ENCODE results near the gene TCEAL4. TPM values are rescaled to one million over a fixed set of nuclear protein-coding genes. Genes with fewer than 3 reads are reported as not detected.

Gene TCEAL4
- total RNA-seq, 1 donor from 2014 or later: 92.3 TPM

DNA sequence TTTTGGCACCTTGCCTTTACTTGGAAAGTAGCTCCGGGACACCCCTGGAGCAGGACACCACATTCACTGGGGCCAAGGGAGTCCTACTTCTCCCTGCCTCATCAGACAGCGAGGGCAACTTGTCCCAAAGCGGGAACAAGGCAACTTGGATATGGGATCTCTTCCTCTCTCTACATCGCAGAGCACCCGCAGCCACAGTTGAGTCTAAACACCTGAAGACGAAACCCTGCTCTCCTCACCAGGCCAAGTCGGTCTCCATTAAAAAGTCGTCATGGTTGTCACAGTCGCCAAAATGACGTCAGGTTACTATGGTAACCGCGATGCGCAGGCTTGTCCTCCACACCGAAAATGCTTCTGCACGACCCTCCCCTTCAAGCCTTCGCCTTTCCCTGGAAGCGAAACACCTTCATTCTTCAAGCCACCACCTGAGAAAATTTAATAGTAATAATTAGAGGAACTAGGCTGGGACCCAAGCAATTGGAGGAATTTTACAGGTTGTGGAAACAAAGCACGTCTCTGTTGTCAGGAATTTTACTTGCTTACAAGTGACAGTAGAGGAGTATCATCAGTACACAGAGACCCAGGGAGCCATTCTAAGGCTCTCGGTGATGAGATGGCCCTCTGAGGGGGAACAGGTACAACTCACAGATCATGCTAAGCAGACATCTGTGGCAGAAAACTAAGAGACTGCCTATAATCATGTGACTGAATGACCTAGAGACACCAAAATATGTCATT lies 30.5 kb upstream of the TCEAL4 start:
- Histone ChIP-seq H3K36me3 (no peaks in the 10 kb centered on the region), H3K9me3 (no peaks in the 10 kb centered on the region), H3K27me3 (no peaks in the 10 kb centered on the region), H3K4me1 (no peaks in the 10 kb centered on the region), H3K27ac (no peak overlapping the region), H3K4me3 (peak overlapping the region; percentile 32)
- TF ChIP-seq, protein P1, sequence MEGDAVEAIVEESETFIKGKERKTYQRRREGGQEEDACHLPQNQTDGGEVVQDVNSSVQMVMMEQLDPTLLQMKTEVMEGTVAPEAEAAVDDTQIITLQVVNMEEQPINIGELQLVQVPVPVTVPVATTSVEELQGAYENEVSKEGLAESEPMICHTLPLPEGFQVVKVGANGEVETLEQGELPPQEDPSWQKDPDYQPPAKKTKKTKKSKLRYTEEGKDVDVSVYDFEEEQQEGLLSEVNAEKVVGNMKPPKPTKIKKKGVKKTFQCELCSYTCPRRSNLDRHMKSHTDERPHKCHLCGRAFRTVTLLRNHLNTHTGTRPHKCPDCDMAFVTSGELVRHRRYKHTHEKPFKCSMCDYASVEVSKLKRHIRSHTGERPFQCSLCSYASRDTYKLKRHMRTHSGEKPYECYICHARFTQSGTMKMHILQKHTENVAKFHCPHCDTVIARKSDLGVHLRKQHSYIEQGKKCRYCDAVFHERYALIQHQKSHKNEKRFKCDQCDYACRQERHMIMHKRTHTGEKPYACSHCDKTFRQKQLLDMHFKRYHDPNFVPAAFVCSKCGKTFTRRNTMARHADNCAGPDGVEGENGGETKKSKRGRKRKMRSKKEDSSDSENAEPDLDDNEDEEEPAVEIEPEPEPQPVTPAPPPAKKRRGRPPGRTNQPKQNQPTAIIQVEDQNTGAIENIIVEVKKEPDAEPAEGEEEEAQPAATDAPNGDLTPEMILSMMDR (IDR thresholded peaks at IDR 0.05): no peak
- no peak for DNase-seq
- intact Hi-C loops (cut with DNase I): no loop called here
- peak; percentile 43 for ATAC-seq

DNA sequence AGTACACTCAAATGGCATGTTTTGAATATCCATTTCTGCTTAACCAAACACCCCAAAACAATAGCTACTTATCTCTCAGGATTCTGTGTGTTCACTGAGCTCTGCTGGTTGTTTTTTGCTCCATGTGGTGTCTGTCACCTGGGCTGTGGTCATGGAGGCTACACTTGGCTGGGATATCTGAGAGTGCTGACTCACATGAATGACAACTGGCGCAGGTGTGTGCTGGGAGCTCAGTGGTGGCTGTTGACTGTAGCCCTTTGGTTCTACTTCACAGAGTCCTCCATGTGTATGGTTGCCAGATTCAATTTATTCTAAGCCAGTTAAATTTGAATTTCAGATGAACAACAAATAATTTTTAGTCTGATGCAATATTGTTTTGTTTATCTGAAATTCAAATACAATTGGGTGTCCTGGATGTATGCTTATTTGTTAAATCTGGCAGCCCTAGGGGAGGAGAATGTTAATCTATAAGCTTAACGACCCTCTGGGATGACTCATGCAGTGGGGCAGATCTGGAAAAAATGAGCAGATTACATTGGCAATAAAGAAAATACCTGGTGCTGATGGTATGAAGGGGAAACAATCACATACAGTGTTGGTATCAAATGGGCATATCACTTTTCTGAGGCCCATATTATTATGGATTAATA lies 28.2 kb upstream of the TCEAL4 start:
- DNase-seq: no peak
- Histone ChIP-seq H3K4me1 (no peaks in the 10 kb centered on the region), H3K27me3 (no peaks in the 10 kb centered on the region), H3K27ac (no peak overlapping the region), H3K9me3 (no peaks in the 10 kb centered on the region), H3K4me3 (no peak overlapping the region), H3K36me3 (no peaks in the 10 kb centered on the region)
- intact Hi-C loops (cut with DNase I): no loop called here
- ATAC-seq: no peak
- TF ChIP-seq, protein P1 (IDR thresholded peaks at IDR 0.05): no peak

DNA sequence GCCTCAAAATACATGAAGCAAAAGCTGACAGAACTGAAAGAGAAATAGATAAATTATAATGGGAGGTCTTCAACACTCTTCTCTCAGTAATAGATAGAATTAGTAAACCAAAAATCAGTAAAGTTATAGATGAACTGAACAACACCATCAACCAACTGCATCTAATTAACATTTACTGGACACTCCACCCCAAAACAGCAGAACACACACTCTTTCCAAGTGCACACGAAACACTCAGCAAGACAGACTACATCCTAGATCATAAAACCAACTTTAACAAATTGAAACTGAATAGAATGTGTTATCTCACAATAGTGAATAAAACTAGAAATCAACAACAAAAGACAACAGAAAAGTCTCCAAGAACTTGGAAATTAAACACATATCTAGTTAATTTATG lies 25.1 kb upstream of the TCEAL4 start:
- TF ChIP-seq, protein P1 (IDR thresholded peaks at IDR 0.05): no peak
- intact Hi-C loops (cut with DNase I): no loop called here
- Histone ChIP-seq H3K36me3 (no peaks in the 10 kb centered on the region), H3K27me3 (no peaks in the 10 kb centered on the region), H3K9me3 (no peaks in the 10 kb centered on the region), H3K4me3 (no peak overlapping the region), H3K27ac (no peak overlapping the region), H3K4me1 (no peaks in the 10 kb centered on the region)
- ATAC-seq (no peak), DNase-seq (no peak)

DNA sequence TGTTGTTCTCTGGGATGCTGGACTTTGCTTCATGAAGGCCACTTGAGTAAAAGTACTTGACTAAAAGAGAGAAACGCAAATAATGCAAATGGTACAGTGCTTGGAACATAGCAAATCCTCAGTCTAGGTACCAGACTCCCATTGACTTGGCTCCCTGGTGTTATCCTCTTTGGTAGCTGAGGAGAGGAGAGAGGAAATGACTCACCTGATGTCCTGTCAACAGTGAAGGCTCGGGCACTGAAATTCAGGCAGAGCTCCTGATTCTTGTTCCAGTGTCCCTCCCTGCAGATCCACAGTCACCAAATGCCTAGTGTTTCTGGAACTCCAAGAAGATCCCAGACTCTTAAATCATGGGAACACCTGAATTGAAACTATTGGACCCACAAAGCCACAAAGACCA lies 22.5 kb upstream of the TCEAL4 start:
- Histone ChIP-seq H3K27ac (no peak overlapping the region), H3K27me3 (no peaks in the 10 kb centered on the region), H3K9me3 (no peaks in the 10 kb centered on the region), H3K4me1 (no peaks in the 10 kb centered on the region), H3K4me3 (no peak overlapping the region), H3K36me3 (no peaks in the 10 kb centered on the region)
- TF ChIP-seq, protein P1 (IDR thresholded peaks at IDR 0.05): no peak
- DNase-seq (no peak), ATAC-seq (no peak)
- intact Hi-C loops (cut with DNase I): no loop called here

DNA sequence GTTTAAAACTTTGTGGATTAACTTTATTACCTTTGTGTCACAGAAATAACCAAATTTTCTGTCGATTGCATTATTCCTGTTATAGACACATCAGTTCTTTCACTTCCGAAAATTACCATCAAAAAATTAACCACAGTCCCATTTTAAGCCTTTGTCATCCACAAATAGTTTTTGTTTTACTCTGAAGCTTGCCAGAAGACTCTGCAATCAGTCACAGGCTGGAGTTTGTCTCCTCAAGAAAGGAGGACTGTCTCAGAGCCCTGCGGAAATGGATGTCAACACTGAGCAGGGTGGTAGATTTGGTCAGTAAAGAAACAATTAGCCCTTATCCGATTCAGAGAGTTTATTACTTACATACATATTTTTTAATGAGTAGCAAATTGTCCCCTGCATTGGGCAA lies 20.1 kb upstream of the TCEAL4 start:
- no peaks in the 10 kb centered on the region for H3K36me3 ChIP-seq
- TF ChIP-seq, protein P1 (IDR thresholded peaks at IDR 0.05): no peak
- no peak overlapping the region for H3K4me3 ChIP-seq
- H3K27ac ChIP-seq: no peak overlapping the region
- intact Hi-C loops (cut with DNase I): no loop called here
- no peak for ATAC-seq
- no peaks in the 10 kb centered on the region for H3K4me1 ChIP-seq
- DNase-seq: no peak
- H3K9me3 ChIP-seq: no peaks in the 10 kb centered on the region
- H3K27me3 ChIP-seq: no peaks in the 10 kb centered on the region
